HEK293 (cell line): ENCODE data around the gene NPDC1.
A peak's percentile ranks its signal among the peaks of the same experiment; 100 is the strongest.

Experiments
- BCL11B ChIP-seq: fragments of 450-650 bp; formaldehyde crosslinking; IDR thresholded peaks from 2 replicates; pipeline ENCODE4 v1.5.1; 2016; ENCODE audit warnings: low read depth, missing biosample characterization, missing genetic modification characterization
- GFI1B ChIP-seq: fragments of 450-650 bp; formaldehyde crosslinking; IDR thresholded peaks from 2 replicates; pipeline ENCODE4 v1.5.1; 2016; ENCODE audit warnings: missing biosample characterization, missing genetic modification characterization
- HOXC10 ChIP-seq: sonication (generic); formaldehyde crosslinking; IDR thresholded peaks from 2 replicates; pipeline ENCODE4 v1.8.1; 2023; ENCODE audit warnings: mild to moderate bottlenecking, missing genetic modification reagents
- KLF1 ChIP-seq: fragments of 450-650 bp; formaldehyde crosslinking; IDR thresholded peaks from 2 replicates; pipeline ENCODE4 v1.5.1; 2016; ENCODE audit warnings: missing biosample characterization, missing genetic modification characterization
- KLF16 ChIP-seq: fragments of 450-650 bp; formaldehyde crosslinking; IDR thresholded peaks from 2 replicates; pipeline ENCODE4 v1.5.1; 2017; ENCODE audit warnings: missing biosample characterization, missing genetic modification characterization
- REPIN1 ChIP-seq: fragments of 450-650 bp; formaldehyde crosslinking; IDR thresholded peaks from 2 replicates; pipeline ENCODE4 v1.5.1; 2017; ENCODE audit warnings: missing biosample characterization, missing genetic modification characterization, low read depth
- SALL2 ChIP-seq: fragments of 450-650 bp; formaldehyde crosslinking; IDR thresholded peaks from 2 replicates; pipeline ENCODE4 v1.5.0; 2017; ENCODE audit warnings: missing biosample characterization, mild to moderate bottlenecking, missing genetic modification characterization, borderline replicate concordance
- SP7 ChIP-seq: fragments of 450-650 bp; formaldehyde crosslinking; IDR thresholded peaks from 2 replicates; pipeline ENCODE4 v1.5.1; 2016; ENCODE audit warnings: missing biosample characterization, missing genetic modification characterization
- WT1 ChIP-seq: fragments of 450-650 bp; formaldehyde crosslinking; IDR thresholded peaks from 2 replicates; pipeline ENCODE4 v1.5.1; 2016; ENCODE audit warnings: missing biosample characterization, missing genetic modification characterization
- ZBTB17 ChIP-seq: fragments of 450-650 bp; formaldehyde crosslinking; IDR thresholded peaks from 2 replicates; pipeline ENCODE4 v1.5.1; 2016; ENCODE audit warnings: missing biosample characterization, missing genetic modification characterization
- ZNF138 ChIP-seq: fragments of 450-650 bp; formaldehyde crosslinking; IDR thresholded peaks from 2 replicates; pipeline ENCODE4 v1.5.1; 2016; ENCODE audit warnings: missing biosample characterization, missing genetic modification characterization, borderline replicate concordance
- ZNF175 ChIP-seq: fragments of 450-650 bp; formaldehyde crosslinking; IDR thresholded peaks from 2 replicates; pipeline ENCODE4 v1.5.1; 2016; ENCODE audit warnings: missing biosample characterization, missing genetic modification characterization
- ZNF341 ChIP-seq: fragments of 450-650 bp; formaldehyde crosslinking; IDR thresholded peaks from 2 replicates; pipeline ENCODE4; 2016; ENCODE audit warnings: low read depth, missing biosample characterization, missing genetic modification characterization
- ZNF433 ChIP-seq: fragments of 450-650 bp; formaldehyde crosslinking; IDR thresholded peaks from 2 replicates; pipeline ENCODE4 v1.5.1; 2016; ENCODE audit warnings: missing biosample characterization, missing genetic modification characterization, low read depth
- ZNF48 ChIP-seq: fragments of 450-650 bp; formaldehyde crosslinking; IDR thresholded peaks from 2 replicates; pipeline ENCODE4 v1.5.1; 2016; ENCODE audit warnings: missing biosample characterization, missing genetic modification characterization
- ZNF514 ChIP-seq: fragments of 450-650 bp; formaldehyde crosslinking; IDR thresholded peaks from 2 replicates; pipeline ENCODE4 v1.5.1; 2016; ENCODE audit warnings: missing biosample characterization, missing genetic modification characterization
- ZNF585B ChIP-seq: fragments of 450-650 bp; formaldehyde crosslinking; IDR thresholded peaks from 2 replicates; pipeline ENCODE4 v1.5.1; 2016; ENCODE audit warnings: missing biosample characterization, missing genetic modification characterization
- ZNF791 ChIP-seq: fragments of 450-650 bp; formaldehyde crosslinking; IDR thresholded peaks from 2 replicates; pipeline ENCODE4 v1.5.1; 2016; ENCODE audit warnings: missing biosample characterization, missing genetic modification characterization
- TF ChIP-seq, protein P1 (sequence below): fragments of 450-650 bp; formaldehyde crosslinking; IDR thresholded peaks from 2 replicates; pipeline ENCODE4 v1.5.1; 2017; ENCODE audit warnings: missing biosample characterization, missing genetic modification characterization
- TF ChIP-seq, protein P2 (sequence below): fragments of 450-650 bp; formaldehyde crosslinking; IDR thresholded peaks from 2 replicates; pipeline ENCODE4 v1.5.1; 2016; ENCODE audit warnings: missing biosample characterization, missing genetic modification characterization
- TF ChIP-seq, protein P3 (sequence below): fragments of 450-650 bp; formaldehyde crosslinking; IDR thresholded peaks from 2 replicates; pipeline ENCODE4 v1.5.1; 2016; ENCODE audit warnings: missing biosample characterization, missing genetic modification characterization
- TF ChIP-seq, protein P4 (sequence below): fragments of 450-650 bp; formaldehyde crosslinking; IDR thresholded peaks from 2 replicates; pipeline ENCODE4 v1.5.0; 2017; ENCODE audit warnings: missing biosample characterization, missing genetic modification characterization, borderline replicate concordance
- TF ChIP-seq, protein P5 (sequence below): fragments of 450-650 bp; formaldehyde crosslinking; IDR thresholded peaks from 2 replicates; pipeline ENCODE4 v1.5.1; 2016; ENCODE audit warnings: missing biosample characterization, missing genetic modification characterization
- TF ChIP-seq, protein P6 (sequence below): fragments of 450-650 bp; formaldehyde crosslinking; conservative IDR thresholded peaks from 2 replicates; pipeline ENCODE4 v1.5.1; 2016; ENCODE audit warnings: low read depth, missing biosample characterization, missing genetic modification characterization

NPDC1 gene

DNA sequence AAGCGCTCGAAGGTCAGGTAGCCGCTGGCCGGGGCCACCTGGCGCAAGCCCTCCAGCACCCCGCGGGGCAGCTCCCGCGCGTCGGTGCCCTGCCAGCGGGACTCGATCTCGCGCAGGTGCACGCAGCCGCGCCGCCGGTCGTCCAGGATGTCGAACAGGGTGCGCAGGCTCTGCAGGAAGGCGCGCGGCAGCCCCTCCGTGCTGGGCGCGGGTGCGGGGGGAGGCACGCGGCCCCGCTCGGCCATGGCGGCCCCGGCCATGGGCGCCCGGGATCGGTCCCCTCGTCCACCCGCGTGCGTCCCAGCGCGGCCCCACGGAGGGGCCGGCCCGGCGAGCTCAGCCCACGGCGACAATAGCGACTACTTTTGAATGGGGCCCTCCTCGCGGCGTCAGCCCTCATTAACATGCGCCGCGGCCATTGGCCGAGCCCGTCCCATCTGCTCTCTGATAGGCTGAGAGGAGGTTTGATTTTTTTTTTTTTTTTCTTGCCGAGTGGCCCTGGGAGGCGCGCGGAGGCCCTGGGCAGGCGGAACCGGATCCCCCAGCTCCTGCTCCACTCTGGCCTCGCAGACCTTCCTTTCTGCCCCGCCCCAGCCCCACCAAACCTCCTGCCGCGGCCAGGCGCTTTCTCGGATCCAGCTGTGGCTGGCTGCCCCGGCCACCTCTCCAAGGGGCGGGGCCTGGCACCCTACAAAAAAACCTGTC lies 24.4 kb upstream of the NPDC1 start, which contains the start of gene SAPCD2 (continued):
- TF ChIP-seq BCL11B (tag by site-specific recombination), result 0 out of 2 replicates have a peak, but pooled peaks have one; percentile 43
- no peak for TF ChIP-seq ZNF175 (tag by site-specific recombination)
- no peak for TF ChIP-seq ZNF585B (tag by site-specific recombination)
- TF ChIP-seq ZNF433, result no peak
- TF ChIP-seq ZNF514, result no peak
- TF ChIP-seq, protein P1, sequence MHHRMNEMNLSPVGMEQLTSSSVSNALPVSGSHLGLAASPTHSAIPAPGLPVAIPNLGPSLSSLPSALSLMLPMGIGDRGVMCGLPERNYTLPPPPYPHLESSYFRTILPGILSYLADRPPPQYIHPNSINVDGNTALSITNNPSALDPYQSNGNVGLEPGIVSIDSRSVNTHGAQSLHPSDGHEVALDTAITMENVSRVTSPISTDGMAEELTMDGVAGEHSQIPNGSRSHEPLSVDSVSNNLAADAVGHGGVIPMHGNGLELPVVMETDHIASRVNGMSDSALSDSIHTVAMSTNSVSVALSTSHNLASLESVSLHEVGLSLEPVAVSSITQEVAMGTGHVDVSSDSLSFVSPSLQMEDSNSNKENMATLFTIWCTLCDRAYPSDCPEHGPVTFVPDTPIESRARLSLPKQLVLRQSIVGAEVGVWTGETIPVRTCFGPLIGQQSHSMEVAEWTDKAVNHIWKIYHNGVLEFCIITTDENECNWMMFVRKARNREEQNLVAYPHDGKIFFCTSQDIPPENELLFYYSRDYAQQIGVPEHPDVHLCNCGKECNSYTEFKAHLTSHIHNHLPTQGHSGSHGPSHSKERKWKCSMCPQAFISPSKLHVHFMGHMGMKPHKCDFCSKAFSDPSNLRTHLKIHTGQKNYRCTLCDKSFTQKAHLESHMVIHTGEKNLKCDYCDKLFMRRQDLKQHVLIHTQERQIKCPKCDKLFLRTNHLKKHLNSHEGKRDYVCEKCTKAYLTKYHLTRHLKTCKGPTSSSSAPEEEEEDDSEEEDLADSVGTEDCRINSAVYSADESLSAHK, result no peak
- TF ChIP-seq ZNF48 (tag by site-specific recombination), result no peak
- no peak for TF ChIP-seq ZNF138 (tag by site-specific recombination)
- TF ChIP-seq, protein P2, sequence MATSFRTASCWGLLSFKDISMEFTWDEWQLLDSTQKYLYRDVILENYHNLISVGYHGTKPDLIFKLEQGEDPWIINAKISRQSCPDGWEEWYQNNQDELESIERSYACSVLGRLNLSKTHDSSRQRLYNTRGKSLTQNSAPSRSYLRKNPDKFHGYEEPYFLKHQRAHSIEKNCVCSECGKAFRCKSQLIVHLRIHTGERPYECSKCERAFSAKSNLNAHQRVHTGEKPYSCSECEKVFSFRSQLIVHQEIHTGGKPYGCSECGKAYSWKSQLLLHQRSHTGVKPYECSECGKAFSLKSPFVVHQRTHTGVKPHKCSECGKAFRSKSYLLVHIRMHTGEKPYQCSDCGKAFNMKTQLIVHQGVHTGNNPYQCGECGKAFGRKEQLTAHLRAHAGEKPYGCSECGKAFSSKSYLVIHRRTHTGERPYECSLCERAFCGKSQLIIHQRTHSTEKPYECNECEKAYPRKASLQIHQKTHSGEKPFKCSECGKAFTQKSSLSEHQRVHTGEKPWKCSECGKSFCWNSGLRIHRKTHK, result no peak
- TF ChIP-seq KLF1 (tag by site-specific recombination), result peak; percentile 90
- TF ChIP-seq ZNF791 (tag by site-specific recombination), result no peak
- TF ChIP-seq ZNF341 (tag by site-specific recombination), result peak; percentile 23; the same call in 1 of the 2 replicates
- TF ChIP-seq, protein P3, sequence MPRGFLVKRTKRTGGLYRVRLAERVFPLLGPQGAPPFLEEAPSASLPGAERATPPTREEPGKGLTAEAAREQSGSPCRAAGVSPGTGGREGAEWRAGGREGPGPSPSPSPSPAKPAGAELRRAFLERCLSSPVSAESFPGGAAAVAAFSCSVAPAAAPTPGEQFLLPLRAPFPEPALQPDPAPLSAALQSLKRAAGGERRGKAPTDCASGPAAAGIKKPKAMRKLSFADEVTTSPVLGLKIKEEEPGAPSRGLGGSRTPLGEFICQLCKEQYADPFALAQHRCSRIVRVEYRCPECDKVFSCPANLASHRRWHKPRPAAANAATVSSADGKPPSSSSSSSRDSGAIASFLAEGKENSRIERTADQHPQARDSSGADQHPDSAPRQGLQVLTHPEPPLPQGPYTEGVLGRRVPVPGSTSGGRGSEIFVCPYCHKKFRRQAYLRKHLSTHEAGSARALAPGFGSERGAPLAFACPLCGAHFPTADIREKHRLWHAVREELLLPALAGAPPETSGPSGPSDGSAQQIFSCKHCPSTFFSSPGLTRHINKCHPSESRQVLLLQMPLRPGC, result peak; percentile 32; the same call in 1 of the 2 replicates
- TF ChIP-seq REPIN1 (tag by site-specific recombination), result no peak
- TF ChIP-seq KLF16 (tag by site-specific recombination), result no peak
- TF ChIP-seq HOXC10 (CRISPR knock-in tag), result no peak
- TF ChIP-seq, protein P4, sequence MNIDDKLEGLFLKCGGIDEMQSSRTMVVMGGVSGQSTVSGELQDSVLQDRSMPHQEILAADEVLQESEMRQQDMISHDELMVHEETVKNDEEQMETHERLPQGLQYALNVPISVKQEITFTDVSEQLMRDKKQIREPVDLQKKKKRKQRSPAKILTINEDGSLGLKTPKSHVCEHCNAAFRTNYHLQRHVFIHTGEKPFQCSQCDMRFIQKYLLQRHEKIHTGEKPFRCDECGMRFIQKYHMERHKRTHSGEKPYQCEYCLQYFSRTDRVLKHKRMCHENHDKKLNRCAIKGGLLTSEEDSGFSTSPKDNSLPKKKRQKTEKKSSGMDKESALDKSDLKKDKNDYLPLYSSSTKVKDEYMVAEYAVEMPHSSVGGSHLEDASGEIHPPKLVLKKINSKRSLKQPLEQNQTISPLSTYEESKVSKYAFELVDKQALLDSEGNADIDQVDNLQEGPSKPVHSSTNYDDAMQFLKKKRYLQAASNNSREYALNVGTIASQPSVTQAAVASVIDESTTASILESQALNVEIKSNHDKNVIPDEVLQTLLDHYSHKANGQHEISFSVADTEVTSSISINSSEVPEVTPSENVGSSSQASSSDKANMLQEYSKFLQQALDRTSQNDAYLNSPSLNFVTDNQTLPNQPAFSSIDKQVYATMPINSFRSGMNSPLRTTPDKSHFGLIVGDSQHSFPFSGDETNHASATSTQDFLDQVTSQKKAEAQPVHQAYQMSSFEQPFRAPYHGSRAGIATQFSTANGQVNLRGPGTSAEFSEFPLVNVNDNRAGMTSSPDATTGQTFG (tag by site-specific recombination), result no peak
- TF ChIP-seq, protein P5, sequence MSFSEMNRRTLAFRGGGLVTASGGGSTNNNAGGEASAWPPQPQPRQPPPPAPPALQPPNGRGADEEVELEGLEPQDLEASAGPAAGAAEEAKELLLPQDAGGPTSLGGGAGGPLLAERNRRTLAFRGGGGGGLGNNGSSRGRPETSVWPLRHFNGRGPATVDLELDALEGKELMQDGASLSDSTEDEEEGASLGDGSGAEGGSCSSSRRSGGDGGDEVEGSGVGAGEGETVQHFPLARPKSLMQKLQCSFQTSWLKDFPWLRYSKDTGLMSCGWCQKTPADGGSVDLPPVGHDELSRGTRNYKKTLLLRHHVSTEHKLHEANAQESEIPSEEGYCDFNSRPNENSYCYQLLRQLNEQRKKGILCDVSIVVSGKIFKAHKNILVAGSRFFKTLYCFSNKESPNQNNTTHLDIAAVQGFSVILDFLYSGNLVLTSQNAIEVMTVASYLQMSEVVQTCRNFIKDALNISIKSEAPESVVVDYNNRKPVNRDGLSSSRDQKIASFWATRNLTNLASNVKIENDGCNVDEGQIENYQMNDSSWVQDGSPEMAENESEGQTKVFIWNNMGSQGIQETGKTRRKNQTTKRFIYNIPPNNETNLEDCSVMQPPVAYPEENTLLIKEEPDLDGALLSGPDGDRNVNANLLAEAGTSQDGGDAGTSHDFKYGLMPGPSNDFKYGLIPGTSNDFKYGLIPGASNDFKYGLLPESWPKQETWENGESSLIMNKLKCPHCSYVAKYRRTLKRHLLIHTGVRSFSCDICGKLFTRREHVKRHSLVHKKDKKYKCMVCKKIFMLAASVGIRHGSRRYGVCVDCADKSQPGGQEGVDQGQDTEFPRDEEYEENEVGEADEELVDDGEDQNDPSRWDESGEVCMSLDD, result no peak; the same call in none of the 2 replicates
- 0 out of 2 replicates have a peak, but pooled peaks have one; percentile 11 for TF ChIP-seq WT1 (tag by site-specific recombination)
- TF ChIP-seq SP7 (tag by site-specific recombination), result peak; percentile 25; the same call in 1 of the 2 replicates
- TF ChIP-seq GFI1B, result no peak
- TF ChIP-seq, protein P6, sequence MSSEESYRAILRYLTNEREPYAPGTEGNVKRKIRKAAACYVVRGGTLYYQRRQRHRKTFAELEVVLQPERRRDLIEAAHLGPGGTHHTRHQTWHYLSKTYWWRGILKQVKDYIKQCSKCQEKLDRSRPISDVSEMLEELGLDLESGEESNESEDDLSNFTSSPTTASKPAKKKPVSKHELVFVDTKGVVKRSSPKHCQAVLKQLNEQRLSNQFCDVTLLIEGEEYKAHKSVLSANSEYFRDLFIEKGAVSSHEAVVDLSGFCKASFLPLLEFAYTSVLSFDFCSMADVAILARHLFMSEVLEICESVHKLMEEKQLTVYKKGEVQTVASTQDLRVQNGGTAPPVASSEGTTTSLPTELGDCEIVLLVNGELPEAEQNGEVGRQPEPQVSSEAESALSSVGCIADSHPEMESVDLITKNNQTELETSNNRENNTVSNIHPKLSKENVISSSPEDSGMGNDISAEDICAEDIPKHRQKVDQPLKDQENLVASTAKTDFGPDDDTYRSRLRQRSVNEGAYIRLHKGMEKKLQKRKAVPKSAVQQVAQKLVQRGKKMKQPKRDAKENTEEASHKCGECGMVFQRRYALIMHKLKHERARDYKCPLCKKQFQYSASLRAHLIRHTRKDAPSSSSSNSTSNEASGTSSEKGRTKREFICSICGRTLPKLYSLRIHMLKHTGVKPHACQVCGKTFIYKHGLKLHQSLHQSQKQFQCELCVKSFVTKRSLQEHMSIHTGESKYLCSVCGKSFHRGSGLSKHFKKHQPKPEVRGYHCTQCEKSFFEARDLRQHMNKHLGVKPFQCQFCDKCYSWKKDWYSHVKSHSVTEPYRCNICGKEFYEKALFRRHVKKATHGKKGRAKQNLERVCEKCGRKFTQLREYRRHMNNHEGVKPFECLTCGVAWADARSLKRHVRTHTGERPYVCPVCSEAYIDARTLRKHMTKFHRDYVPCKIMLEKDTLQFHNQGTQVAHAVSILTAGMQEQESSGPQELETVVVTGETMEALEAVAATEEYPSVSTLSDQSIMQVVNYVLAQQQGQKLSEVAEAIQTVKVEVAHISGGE (tag by site-specific recombination), result peak; percentile 75
- TF ChIP-seq SALL2 (tag by site-specific recombination), result no peak
- TF ChIP-seq ZBTB17, result peak; percentile 90
